HG02571 (cell line): ENCODE data around the gene MAPK12.

ENCODE experiments used
- ATAC-seq: cut with Tn5 transposase; IDR thresholded peaks from one replicate; pipeline ENCODE4 v1.9.1; 2021; ENCODE audit warnings: mild to moderate bottlenecking, moderate library complexity; ENCODE audit not compliant: unreplicated experiment

Gene MAPK12

DNA sequence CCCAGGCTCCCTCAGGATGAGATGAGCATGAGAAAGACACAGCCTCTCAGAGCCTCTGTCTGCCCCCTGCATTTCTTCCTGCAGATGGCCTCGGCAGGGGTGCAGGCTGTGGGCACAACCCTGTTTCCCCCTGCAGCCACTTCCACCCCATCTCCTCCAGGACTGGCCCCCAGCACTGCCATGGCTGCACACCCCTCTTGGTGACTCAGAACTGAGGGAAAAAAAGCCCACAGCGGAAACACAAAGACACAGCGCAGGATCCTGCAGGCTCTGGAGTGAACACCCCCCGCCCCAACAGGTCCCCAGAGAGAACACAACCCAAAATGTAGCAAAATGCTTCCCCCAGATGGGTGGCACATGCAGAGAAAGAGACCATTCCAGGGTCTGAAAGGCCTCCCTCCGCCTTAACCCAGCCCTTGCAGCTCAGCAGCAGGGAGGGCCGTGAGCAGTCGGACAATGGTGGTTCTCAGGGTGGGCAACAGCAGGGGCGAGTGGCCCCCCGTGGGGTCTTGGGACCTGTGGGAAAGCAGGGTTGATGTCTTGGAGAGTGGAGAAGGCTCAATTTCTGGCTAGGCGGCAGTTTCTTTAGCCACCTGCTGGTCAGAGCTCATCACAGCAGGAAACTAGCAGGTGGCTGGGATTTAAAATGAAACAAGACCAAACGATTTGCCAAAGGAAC lies 24.6 kb downstream of the MAPK12 start:
- no peak for ATAC-seq

DNA sequence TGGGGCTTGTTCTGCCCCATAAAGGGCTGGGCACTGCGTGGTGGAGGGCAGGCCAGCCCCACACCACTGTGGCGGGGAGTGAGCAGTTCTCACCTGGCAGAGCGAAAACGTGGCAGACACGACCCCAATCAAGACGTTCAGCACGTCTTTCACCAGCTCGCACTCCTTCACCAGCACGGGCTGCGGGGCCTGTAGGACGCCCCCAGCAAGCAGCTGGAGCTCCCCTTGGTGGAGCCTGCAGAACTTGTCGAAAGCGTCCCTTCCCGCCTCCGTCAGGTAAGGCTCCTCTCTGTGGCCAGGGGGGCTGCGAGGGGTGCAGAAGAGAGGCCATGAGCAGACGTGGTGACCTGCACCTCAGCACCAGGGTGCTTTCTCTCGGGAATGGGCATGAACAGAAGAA lies 28.3 kb downstream of the MAPK12 start:
- ATAC-seq, result no peak

DNA sequence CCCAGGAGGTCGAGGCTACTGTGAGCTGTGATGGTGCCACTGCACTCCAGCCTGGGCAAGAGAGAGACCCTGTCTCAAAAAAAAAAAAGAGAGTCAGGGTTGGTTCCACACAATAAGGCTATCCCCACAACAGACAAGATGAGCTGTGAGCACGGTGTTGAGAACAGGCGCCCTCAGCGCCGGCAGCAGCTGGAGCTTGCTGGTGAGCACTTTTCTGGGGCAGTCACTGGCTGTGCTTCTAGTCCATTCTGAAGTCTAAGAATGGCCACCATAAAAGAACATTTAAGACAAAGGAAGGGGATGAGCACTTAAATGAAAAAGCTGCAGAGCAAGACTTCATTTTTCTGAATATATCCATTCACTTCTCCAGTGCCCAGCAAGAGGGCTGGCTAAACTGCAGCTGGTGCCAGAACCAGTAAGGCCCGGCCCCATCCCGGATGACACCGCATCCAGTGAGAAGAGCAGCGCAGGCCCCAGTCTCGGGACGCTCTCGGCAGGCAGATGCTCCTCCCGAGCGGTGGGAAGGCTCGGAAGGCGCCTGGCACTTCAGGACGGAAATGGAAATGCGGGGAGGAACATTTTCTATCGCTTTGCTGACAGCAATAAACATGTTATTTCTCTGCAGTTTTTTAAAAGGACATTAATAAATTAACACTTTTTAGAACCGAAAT lies 28.9 kb downstream of the MAPK12 start:
- no peak for ATAC-seq

DNA sequence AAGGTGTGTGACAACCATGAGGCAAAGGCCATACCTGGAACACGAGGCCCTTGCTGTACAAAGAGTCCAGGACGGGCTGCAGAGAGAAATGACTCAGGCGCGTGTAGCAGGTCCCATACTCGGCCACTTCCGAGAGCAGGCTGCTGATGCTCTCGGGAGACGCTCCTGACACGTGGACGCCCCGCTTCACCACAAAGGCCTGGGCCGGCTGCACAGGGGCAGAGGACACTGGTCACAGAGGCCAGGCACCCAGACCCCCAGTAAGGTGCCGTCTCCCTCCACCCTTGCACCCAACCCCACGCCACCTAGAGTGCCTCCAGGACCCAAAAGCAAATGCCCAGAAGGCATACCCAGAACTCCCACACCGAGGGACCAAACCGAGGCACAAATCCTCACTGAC lies 32.1 kb downstream of the MAPK12 start:
- no peak for ATAC-seq

DNA sequence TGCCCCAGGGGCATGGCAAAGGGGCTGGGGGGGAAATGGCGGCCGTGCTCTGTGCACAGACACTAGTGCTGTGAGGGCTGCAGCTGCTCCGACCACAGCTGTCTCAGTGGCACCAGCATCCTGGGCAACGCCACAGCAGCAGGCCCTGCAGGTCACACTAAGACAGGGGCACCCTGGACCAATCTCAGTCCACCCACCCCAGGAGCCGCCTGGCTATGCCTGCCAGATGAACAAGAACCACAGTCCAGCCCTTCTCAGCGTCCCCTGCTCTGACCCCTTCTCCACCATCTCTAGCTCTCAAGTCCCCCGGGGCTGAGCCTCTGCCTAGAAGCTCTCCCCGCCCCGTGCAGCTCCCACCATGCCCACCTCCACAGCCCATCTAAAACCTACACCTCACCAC lies 33.1 kb downstream of the MAPK12 start:
- no peak for ATAC-seq

DNA sequence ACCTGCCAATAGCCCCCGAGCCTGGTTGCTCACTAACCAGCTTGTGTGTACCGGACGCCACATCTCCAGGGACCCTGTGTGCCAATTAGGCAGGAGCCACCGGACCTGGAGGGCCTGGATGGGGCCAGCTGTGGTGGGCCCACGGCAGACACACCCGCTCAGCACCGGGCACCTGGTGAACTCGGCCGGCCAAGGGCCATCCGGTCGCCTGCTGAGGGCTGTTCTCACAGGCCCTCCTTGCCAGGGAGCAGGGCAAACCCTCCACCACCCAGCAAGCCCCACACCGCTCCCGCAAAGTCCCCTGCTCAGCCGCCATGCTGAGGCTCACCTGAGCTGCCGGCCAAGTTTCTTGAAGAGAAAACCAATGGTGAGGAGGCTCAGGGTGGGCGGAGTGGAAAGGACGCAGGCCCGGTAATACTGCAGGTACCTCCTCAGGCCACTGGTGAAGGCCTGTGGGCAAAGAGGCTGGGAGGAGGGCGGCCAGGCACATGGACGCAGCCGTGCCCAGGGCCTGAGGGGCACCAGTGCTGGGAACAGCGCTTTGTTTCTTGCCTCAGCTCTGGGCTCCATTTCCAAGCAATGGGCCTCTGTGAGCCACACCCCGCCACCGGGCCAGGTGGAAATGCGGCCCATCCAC lies 33.8 kb downstream of the MAPK12 start:
- no peak for ATAC-seq

DNA sequence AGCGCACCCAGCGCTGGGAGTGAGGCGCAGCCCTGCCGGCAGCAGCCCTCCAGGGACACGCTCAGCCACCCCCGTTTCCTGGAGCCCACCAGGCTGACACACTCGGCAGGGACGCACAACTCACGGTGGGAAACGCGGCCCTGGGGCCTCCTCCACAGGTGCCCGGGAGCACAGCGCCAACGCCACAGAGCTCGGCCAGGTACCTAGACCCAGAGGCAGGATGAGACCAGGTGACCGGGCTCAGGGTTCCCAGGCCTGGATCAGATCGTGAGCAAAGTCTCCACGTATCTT lies 34.7 kb downstream of the MAPK12 start:
- no peak for ATAC-seq

DNA sequence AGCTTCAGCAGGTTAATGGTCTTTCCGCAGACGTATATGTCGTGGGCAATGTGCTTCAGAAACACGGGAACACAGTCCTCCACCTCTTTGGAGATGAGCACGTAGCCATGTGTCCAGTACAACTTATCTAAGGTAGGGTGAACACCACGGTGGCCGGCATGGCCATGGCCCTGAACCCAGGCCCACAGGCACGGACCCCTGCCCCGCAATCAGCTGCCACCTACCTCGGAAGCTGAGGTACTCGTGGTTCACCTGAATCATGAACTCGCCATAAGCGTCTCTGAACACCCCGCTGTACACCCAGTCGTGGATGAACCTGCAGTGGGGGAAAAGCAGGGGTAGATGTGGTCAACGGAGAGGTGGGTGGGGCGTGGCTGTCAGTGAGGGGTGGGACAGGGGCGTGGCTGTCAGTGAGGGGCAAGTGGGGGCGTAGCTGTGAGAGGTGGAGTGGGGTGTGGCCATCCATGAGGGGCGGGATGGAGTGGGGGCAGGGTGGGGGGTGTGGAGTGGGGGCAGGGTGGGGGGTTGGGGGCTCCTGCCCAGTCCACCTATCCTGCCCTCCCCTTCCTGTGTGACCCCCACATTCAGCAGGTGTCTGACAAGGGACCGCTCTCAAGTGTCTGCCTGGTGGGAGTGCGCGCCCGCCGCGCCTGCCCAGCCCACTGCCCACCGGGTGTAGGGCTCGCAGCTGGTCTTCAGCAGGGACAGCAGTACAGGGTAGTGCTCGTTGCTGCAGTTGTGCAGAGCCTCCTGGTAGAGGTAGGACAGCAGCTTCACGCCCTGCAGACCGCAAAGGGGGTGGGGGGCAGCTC lies 35.2 kb downstream of the MAPK12 start:
- ATAC-seq, result no peak

DNA sequence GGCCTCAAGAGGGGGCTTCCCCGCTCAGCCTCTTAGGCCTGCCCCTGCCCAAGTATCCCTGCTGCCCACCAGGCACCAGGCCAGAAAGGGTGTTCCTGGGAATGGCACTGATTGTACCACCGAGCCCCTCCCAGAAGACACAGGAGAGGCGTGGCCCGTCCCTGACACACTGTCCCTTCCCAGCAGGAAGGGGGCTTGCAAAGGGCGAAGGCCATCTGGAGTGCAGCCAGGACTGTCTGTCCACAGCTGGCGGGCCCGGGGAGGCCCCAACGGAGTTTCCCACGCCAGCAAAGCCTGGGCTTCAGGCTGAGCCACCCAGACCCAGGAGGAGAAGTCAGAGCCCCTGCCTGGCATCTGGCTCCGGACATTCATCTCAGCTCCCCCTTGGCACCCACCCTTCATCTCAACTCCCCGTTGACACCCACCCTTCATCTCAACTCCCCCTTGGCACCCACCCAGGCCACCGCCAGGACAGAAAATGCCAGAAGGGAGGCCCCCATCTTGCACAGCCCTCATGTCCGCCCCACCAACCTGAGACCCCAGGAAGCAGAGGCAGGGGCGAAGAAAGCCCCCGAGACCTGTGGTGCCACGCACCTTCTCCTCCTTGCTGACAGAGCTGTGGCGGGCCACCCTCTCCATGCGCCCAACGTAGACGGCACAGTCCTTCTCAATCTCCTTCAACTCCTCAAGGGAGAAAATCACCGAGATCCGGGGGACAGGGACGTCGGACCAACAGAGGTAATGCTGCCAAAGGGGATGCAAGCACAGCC lies 36.1 kb downstream of the MAPK12 start:
- no peak for ATAC-seq

DNA sequence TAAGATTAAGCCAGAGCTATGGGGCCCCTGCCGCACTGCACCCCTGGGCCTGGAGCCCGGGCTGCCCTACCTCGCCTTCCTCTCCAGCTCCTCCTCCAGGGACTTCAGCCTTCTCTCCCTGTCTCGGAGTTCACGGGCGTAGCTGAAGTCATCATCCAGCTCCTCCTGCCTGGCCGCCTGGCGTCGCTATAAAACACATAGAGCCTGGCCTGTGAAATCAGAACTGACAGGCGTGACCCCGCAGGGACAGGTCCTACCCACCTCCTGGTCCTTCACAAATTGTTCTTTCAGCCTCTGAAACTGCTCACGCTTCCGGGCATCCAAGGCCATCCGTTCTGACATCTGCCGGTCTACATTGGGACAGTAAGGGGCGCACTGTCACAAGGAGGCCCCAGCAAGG lies 37.4 kb downstream of the MAPK12 start:
- no peak for ATAC-seq

DNA sequence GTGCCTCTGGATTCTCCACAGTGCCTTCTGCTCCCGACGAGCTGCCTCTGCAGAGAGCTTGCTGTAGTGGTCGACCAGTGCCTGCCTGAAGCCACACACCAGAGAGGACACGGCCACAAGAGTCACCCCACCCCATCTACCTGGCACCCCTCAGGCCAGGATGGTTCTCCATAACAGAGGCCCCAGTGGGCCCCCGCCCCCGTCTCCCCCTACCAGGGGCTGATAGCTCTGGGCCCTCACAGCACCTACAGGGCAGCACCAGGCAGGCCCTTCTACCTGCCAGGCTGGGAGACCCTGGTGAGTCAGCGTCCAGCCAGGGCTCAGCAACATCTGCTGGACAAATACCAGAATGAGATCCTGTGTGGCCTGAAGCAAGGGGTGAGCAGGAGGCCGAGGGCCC lies 39.0 kb downstream of the MAPK12 start:
- no peak for ATAC-seq

DNA sequence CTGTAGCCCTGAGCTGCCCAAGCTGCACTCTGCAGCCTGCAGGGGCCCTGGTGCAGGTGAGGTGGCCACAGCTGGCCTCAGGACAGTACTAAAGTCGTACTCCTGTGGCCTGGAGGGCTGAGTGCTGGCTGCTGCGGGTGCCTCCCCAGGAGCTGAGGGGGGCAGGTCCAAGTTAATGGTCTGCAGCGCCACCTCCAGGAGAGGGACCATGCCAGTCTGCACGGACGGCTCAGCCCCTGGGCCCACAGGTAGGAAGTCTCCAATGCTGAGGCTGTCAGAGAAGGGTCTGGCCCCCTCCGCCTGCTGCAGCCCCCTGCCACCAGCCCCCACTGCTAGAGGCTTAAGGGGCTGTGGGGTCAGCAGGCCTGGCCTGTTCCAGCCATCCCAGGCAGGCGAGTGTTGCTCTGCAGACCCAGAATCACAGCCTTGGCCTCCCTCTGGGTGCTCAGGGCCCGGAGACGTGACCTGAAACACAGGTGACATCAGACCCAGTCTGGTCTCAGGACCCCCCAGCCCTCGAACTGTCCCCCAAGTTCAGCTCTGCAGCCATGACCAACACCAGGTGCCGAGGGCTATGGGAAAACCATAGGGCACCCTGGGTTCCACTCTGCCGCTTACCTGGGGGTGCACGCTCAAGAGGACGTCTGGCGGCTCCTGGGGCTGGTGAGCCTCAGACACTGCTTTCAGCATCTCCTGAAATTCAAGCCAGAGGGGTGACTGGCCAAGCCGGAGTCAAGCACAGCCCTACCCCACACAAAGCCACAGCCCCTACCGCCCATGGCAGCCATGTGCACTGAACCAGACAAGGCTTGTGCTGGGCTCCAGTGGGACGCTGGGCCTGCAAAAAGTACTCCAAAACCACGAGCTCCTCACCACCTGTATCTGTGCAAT lies 39.8 kb downstream of the MAPK12 start:
- ATAC-seq, result no peak

DNA sequence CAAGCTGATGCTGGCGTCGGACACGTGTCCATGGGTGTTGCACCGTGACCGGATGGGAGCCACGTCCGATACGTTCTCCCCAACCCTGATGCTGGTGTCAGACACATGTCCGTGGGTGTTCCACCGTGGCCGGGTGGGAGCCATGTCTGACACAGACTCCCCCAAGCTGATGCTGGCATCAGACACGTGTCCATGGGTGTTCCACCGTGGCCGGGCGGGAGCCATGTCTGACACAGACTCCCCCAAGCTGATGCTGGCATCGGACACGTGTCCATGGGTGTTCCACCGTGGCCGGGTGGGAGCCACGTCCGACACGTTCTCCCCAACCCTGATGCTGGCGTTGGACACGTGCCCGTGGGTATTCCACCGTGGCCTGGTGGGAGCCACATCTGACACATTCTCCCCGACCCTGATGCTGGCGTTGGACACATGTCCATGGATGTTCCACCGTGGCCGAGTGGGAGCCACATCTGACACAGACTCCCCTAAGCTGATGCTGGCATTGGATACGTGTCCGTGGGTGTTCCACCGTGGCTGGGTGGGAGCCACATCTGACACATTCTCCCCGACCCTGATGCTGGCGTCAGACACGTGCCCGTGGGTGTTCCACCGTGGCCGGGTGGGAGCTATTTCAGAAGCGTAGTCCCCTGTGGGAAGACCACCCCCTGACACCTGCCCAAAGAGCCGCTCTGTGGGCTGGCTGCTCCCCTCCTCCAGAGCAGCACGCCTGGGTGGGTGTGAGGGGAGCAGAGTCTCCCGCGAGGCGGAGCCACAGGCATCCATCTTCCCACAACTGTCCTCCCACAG lies 40.7 kb downstream of the MAPK12 start:
- no peak for ATAC-seq

DNA sequence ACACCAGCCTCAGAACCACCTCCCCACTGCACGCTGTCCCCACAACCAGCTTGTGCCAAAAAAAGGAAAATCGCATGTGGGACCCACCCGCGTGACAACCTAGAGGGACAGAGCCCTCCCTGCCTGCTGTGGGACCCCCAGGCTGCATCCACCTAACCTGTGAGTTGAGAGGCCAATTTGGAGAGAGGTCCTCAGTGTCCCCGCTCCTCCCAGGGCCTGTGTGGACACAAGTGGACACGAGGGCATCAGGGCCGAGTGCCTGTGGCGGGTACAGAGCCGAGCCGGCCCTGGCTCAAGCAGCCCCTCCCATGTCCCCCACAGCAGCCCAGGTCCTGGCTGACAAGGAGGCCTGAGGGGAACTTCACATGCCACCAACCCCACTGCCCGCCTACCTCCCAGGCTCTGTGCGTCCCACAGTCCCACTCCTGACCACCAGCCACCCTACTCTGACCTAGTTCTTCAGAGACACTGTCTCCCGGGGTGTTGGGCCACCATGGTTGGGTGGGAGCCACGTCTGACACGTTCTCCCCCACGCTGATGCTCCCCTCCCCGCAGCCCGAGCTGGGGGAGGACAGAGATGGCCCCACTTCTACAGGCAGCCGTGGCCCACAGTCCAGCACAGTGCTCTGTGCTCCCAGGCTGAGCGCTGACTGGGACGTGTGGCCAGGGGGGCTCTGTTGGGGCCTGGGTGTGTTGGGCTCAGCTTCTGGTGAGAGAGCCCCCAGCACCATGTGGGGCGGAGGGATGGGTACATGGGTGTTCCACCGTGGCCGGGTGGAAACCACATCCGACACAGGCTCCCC lies 41.5 kb downstream of the MAPK12 start:
- ATAC-seq, result no peak

DNA sequence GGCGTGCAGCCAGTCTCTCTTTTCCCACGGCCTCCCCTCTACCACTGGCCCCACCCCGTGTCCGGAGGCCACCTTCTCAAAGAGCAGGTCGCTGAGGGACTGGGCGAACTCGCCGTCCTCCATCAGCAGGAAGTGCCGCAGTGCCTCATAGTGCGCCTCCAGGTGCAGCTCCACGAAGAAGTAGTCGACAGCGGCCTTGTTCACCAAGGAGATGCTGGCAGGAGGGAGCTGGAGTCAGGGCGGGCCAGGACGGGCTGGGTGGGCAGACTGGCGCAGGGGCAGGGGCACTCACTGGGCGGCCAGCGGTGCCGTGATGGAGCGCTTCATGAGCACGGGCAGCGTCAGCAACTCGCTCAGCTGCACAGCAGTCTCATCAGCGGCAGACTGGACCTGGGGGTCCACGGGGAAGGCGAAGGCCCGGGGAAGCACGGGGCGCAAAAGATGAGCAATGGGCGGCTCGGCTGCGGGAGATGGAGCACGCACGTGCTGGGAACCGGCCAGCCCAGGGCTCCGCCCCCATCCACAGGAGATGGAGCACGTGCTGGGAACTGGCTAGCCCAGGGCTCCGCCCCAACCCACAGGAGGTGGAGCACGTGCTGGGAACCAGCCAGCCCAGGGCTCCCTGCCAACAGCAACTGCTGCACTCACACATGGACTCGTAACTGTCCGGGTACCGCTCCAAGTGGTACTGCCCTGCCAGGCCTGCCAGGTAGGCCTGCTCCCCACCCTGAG lies 42.3 kb downstream of the MAPK12 start:
- no peak for ATAC-seq

DNA sequence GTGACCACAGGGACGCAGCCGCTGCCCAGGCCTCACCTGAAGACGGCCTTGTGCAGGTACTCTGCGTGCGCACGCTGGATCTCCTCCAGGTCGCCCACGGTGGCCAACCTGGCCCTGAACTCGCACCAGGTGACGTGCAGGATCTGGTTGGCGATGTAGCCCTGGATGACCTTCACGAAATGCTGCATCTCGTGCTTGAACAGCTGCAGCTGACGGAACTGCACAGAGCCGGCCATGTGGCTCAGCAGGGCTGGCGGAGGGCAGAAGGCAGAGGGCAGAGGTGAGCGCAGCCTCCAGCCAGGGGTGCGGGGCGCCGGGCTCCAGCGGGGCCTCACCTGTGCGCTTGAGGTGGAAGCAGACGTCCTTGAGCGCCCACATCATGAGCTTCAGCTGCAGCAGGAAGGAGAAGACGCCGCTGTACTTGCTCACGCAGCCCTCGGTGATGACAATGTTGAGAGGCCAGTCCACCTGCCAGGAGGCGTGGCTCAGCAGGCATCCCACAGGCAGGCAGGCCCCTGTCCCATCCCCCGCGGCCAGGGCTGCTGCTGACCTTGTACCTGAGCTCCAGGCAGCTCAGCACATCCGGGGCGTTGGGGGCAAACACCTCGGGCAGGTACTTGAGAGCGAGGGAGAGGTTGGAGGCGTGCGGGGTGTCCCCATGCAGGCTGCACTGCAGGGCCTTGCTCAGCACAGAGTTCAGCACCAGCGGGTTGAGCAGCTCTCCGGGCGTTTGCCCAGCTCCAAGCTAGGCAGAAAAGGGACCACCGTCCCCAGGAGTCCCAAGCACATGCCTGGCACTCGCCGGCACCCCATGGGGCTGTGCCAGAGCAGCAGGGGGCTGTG lies 43.1 kb downstream of the MAPK12 start:
- ATAC-seq, result no peak
